GM18907 (cell line): ENCODE results near the gene C11orf71.
A peak's percentile ranks its signal among the peaks of the same experiment; 100 is the strongest.

ENCODE experiments used
- ATAC-seq: cut with Tn5 transposase; IDR thresholded peaks from one replicate; pipeline ENCODE4 v1.9.1; 2021; ENCODE audit warnings: mild to moderate bottlenecking, moderate library complexity; ENCODE audit not compliant: unreplicated experiment

C11orf71 gene

GRCh38 chr11:114400915-114401223 is 558 bp upstream of the C11orf71 start:
- no peak for ATAC-seq

GRCh38 chr11:114399490-114400215 is 658 bp downstream of the C11orf71 start:
- peak; percentile 38 for ATAC-seq

- no peak for ATAC-seq
Observed at GRCh38 chr11:114398303-114398920, 1.9 kb downstream of the C11orf71 start.

- ATAC-seq = no peak
Observed at GRCh38 chr11:114397349-114397982, 2.8 kb downstream of the C11orf71 start.

GRCh38 chr11:114396916-114397315 is 3.4 kb downstream of the C11orf71 start:
- no peak for ATAC-seq

GRCh38 chr11:114395736-114396135 is 4.6 kb downstream of the C11orf71 start:
- ATAC-seq = no peak

GRCh38 chr11:114392735-114393667 is 7.3 kb downstream of the C11orf71 start:
- no peak for ATAC-seq

GRCh38 chr11:114386545-114386944 is 13.8 kb downstream of the C11orf71 start:
- ATAC-seq = no peak

GRCh38 chr11:114386131-114386530 is 14.2 kb downstream of the C11orf71 start:
- ATAC-seq = no peak

GRCh38 chr11:114384487-114384886 is 15.8 kb downstream of the C11orf71 start:
- ATAC-seq = no peak

GRCh38 chr11:114382509-114382908 is 17.8 kb downstream of the C11orf71 start:
- no peak for ATAC-seq

- no peak for ATAC-seq
Observed at GRCh38 chr11:114379394-114380069, 20.8 kb downstream of the C11orf71 start.

- no peak for ATAC-seq
Observed at GRCh38 chr11:114377612-114378267, 22.6 kb downstream of the C11orf71 start.

GRCh38 chr11:114375052-114375451 is 25.3 kb downstream of the C11orf71 start:
- ATAC-seq = no peak

GRCh38 chr11:114368918-114369680 is 31.2 kb downstream of the C11orf71 start:
- ATAC-seq = no peak

GRCh38 chr11:114367244-114367957 is 32.9 kb downstream of the C11orf71 start:
- no peak for ATAC-seq

GRCh38 chr11:114366331-114367243 is 33.7 kb downstream of the C11orf71 start:
- no peak for ATAC-seq

GRCh38 chr11:114362958-114363357 is 37.4 kb downstream of the C11orf71 start:
- no peak for ATAC-seq
